ENCODE data around the gene KCNAB1. TPM values are rescaled to one million over a fixed set of nuclear protein-coding genes. Genes with fewer than 3 reads are reported as not detected.

KCNAB1 gene
- 0.25 TPM in 1 of 2 replicates, not detected in the other for total RNA-seq

DNA sequence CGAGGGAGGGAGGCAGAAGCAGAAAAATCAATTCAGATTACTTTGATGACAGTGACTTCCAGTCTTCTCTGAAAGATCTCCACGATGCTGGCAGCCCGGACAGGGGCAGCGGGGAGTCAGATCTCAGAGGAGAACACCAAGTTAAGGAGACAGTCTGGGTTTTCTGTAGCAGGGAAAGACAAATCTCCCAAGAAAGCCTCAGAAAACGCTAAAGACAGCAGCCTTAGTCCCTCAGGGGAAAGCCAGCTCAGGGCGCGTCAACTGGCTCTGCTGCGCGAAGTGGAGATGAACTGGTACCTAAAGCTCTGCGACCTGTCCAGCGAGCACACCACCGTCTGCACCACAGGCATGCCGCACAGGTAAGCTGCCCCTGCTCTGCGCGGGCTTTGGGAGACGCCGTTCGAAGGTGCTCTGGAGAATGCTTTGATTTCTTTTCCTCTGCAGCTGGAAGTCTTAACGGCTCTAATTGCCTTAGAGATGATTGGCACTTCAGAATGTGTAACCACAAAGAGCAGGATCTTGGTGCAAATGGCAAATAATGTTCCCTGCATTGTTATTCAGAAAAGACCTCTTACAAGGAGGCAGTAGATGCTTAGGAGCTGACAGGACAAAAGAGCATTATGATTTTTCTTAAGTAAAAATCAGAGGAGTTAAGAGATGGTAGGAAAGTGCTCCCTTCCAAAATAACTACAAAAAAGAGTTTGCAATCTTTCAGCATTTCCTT, at the start of gene KCNAB1:
Gene KCNAB1, plus strand, starts transcription at position 51 of the 724 bp plus-strand sequence.

GRCh38 chr3:156554842-156555687, 434.7 kb downstream of the KCNAB1 start, which contains the start of gene SSR3:
SSR3 (minus strand) TSS chr3:156555117; CDS start chr3:156555089, 28 bp downstream.

Other genes starting within 250 kb of the KCNAB1 start
- 58.7 and 104 TPM in 2 replicates for gene GMPS, start 249.9 kb upstream of the KCNAB1 start, total RNA-seq

Measured in uterine smooth muscle cell (primary cell).